ENCODE results near the gene GSN.

GSN gene

GRCh38 chr9:121326130-121326838, 58.3 kb downstream of the GSN start:
- no peak for DNase-seq

- no peak for DNase-seq
Measured at GRCh38 chr9:121326901-121327613, 59.1 kb downstream of the GSN start.

- no peak for DNase-seq
Measured at GRCh38 chr9:121328476-121328875, 60.5 kb downstream of the GSN start.

- no peak for DNase-seq
Measured at GRCh38 chr9:121328876-121329681, 61.1 kb downstream of the GSN start.

GRCh38 chr9:121331549-121331948, 63.6 kb downstream of the GSN start:
- no peak for DNase-seq

GRCh38 chr9:121331992-121332685, 64.2 kb downstream of the GSN start:
- DNase-seq, result no peak

- no peak for DNase-seq
Measured at GRCh38 chr9:121333950-121334773, 66.2 kb downstream of the GSN start.

- no peak for DNase-seq
Measured at GRCh38 chr9:121336665-121337064, 68.7 kb downstream of the GSN start.

GRCh38 chr9:121339437-121339836, 71.5 kb downstream of the GSN start:
- no peak for DNase-seq

- DNase-seq, result no peak
Measured at GRCh38 chr9:121340676-121341392, 72.9 kb downstream of the GSN start.

- DNase-seq, result peak; percentile 1
Measured at GRCh38 chr9:121344184-121344583, 76.2 kb downstream of the GSN start.

GRCh38 chr9:121345070-121345469, 77.1 kb downstream of the GSN start:
- no peak for DNase-seq

GRCh38 chr9:121348221-121348620, 80.3 kb downstream of the GSN start:
- no peak for DNase-seq

- DNase-seq, result no peak
Measured at GRCh38 chr9:121349009-121349408, 81.0 kb downstream of the GSN start.

GRCh38 chr9:121350036-121350435, 82.1 kb downstream of the GSN start:
- DNase-seq, result no peak

GRCh38 chr9:121350993-121351561, 83.1 kb downstream of the GSN start:
- DNase-seq, result peak; percentile 81

- DNase-seq, result no peak
Measured at GRCh38 chr9:121353241-121354061, 85.5 kb downstream of the GSN start.

GRCh38 chr9:121354141-121354540, 86.2 kb downstream of the GSN start:
- no peak for DNase-seq

- DNase-seq, result no peak
Measured at GRCh38 chr9:121354762-121355161, 86.8 kb downstream of the GSN start.

- DNase-seq, result no peak
Measured at GRCh38 chr9:121357011-121357410, 89.0 kb downstream of the GSN start.
